CD4-positive, alpha-beta T cell treated with Interferon alpha-2 for 1 hour (primary cell): ENCODE results near the gene DPF3.
"Not testable (repeated sequence)": the region's sequence is repeated elsewhere in the genome, so short reads cannot be mapped to it uniquely, and the experiment has no call there.

Source experiments
- DNase-seq, 2 donors: peaks; one replicate each; pipeline ENCODE4 v3.0.0-alpha.2; 2020 to 2022

DPF3 gene

GRCh38 chr14:72758993-72759392 lies 134.9 kb downstream of the DPF3 start:
- DNase-seq = no peak

- no peak for DNase-seq
Measured at GRCh38 chr14:72758420-72758819, 135.5 kb downstream of the DPF3 start.

DNA sequence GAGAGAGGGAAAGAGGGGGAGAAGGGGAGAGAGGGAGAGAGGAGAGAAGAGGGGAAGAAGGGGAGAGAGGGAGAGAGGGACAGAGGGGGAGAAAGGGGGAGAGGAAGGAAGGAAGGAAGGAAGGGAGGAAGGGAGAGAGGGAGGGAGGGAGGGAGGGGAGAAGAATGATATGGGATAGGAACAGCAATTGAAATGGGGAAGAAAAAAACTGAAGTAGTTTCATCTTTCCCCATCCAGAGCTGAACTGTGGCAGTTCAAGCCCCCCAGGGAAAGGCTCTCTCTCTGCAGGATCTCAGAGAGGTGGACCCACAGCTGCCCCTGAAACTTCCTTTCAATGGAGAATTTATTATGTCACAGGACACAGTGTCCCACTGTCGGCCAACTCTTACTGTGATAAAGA lies 136.9 kb downstream of the DPF3 start:
- DNase-seq = no peak

- DNase-seq = no peak
Measured at GRCh38 chr14:72755766-72756165, 138.1 kb downstream of the DPF3 start.

DNA sequence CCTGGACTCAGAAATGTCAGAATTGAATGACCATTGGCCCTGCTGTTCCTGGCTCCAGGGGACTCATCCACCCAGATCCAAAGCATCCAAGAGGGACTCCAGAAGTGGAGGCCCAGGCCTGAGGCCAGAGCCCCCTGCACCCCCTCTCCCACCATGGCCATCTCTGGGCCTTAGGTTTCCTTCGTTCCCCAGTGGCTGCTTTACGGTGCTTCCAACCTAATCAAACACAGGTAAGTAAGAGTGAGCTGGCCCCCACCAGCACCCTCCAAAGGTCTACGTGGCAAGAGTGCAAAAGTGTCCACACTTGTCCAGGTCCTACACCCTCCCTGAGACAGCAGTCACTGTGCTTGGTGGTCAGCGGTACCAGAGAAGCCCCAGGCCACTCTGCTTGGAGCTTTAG lies 139.0 kb downstream of the DPF3 start:
- DNase-seq = no peak

GRCh38 chr14:72753879-72754400 lies 140.0 kb downstream of the DPF3 start:
- no peak for DNase-seq

GRCh38 chr14:72753044-72753710 lies 140.7 kb downstream of the DPF3 start:
- DNase-seq = no peak

GRCh38 chr14:72752034-72752412 lies 141.9 kb downstream of the DPF3 start:
- DNase-seq = no peak

GRCh38 chr14:72751276-72752033 lies 142.4 kb downstream of the DPF3 start:
- DNase-seq = no peak

GRCh38 chr14:72748921-72749320 lies 145.0 kb downstream of the DPF3 start:
- DNase-seq = not testable (repeated sequence)

DNA sequence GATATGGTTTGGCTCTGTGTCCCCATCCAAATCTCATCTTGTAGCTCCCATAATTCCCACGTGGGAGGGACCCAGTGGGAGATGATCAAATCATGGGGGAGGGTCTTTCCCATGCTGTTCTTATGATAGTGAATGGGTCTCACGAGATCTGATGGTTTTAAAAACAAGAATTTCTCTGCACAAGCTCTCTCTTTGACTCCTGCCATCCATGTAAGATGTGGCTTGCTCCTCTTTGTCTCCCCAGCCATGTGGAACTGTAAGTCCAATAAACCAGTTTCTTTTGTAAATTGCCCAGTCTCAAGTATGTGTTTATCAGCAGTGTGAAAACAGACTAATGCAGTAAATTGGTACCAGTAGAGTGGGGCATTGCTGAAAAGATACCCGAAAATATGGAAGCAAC lies 146.2 kb downstream of the DPF3 start:
- no peak for DNase-seq

DNA sequence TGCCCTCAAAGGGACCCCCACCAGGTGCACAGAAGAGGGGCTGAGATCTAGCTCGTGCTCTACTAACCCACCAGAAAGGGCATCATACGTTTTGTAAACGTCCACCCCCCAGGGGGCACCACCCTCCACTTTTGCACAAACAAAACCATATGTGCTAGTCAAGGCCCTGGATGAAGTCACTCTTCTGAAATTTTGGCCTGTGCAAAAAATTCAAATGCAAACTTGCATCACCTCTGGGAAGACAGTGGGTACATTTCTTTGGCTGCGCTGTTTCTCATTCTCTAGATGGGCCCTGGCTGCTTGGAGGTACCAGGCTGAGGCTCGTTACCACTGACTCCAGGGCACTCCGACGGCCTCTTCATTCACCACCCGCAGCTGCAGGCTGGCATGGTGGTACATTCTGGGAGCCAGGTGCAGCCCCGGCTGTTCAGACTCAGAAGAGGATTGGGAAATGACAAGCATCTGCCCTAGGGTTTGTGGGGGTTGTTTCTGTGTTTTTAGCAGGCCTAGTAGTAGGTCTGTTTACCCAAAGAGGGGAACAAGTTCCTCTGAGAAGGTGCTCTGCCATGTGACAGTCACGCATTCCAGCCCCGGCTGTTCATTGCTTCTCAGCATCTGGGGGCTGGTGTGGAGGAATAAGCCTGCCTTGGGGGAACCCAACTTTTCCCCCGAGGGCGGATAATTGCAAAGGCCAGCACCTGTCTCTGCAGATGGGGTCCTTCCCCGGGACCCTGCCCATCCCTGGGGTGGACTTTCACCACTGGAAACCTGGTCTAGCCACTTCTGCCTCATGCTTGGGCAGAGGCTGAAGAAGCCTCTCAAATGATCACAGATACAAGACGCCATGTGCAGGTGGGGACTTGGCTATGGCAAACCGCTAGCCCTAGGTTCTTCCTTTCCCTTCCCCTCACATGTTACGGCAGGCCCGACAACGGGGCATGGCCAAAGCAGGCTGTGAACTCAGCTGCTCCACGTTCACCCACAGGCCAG lies 147.6 kb downstream of the DPF3 start:
- no peak for DNase-seq

GRCh38 chr14:72745546-72745945 lies 148.4 kb downstream of the DPF3 start:
- DNase-seq = no peak

GRCh38 chr14:72744416-72745120 lies 149.3 kb downstream of the DPF3 start:
- DNase-seq = no peak

- DNase-seq = no peak
Measured at GRCh38 chr14:72743626-72744025, 150.3 kb downstream of the DPF3 start.

GRCh38 chr14:72742838-72743195 lies 151.1 kb downstream of the DPF3 start:
- no peak for DNase-seq

DNA sequence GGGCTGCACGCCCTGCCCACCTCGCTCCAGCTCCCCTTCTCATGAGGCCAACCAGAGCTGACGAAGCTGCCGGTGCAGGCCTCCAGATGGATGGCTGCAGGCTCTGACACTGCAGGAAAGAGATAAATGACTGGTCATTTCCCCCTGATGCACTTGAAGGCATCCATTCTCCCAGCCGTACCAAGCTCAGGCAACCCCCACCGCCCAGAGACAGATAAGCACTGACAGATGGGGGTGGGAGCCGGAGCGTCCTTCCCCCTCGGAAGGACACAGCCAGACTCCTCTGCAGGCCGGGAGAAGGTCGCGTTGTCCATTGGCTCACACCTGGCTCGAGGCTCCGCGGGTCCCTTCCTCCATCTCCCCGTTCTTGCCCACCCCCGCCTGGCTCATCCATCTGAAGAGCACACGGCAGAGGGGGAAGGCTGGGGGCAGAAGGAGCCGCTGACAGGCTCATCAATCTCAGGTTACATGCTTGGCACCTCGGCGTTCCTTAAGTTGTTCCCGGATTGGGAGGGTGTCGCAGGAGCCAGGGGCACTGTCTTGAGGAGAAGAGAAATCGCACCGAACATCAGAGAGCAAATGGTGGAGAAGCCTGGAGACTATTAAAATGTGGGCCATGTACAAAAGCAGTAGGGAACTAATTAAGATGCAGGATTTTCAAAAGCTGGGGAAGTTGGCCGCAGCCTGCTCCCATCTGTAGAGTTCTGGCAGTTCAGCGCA lies 151.6 kb downstream of the DPF3 start:
- no peak for DNase-seq

DNA sequence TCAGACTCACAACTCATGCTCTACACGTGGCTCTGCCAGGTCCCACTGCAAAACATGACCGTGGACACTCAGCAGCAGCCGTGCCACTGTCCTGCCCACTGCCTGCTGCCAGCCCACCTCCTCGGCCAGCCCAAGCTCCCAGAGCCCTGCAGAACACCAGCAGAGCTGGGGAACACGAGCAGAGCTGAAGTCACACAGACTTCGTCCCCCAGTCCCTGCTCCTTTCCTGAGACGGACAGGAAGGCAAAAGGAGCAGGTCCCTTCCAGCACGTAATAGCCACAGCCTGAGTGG lies 152.1 kb downstream of the DPF3 start:
- no peak for DNase-seq

GRCh38 chr14:72740966-72741825 lies 152.7 kb downstream of the DPF3 start:
- no peak for DNase-seq

- no peak for DNase-seq
Measured at GRCh38 chr14:72740504-72740961, 153.4 kb downstream of the DPF3 start.
